Mesothelial cell of epicardium (in vitro differentiated cells): ENCODE measurements around the gene SNX17. TPM values are rescaled to one million over a fixed set of nuclear protein-coding genes. Genes with fewer than 3 reads are reported as not detected.

Source experiments
- DNase-seq, 2 experiments: peaks; one replicate each; pipeline ENCODE4 v3.0.0; 2021; ENCODE audit warnings: low spot score in 2 of 2; ENCODE audit not compliant: unreplicated experiment in 2 of 2
- H3K27ac Mint-ChIP-seq: 2 replicates; pipeline ENCODE4 v1.8.0; 2021; ENCODE audit warnings: mixed read lengths
- H3K27me3 Mint-ChIP-seq: 2 replicates; pipeline ENCODE4 v1.8.0; 2021; ENCODE audit warnings: low read depth, mixed read lengths
- H3K36me3 Mint-ChIP-seq: 2 replicates; pipeline ENCODE4 v1.8.0; 2021; ENCODE audit warnings: mixed read lengths
- H3K4me1 Mint-ChIP-seq: 2 replicates; pipeline ENCODE4 v1.8.0; 2021; ENCODE audit warnings: mixed read lengths
- H3K4me3 Mint-ChIP-seq: 2 replicates; pipeline ENCODE4 v1.8.0; 2021; ENCODE audit warnings: mild to moderate bottlenecking, moderate library complexity, mixed read lengths
- H3K9me3 Mint-ChIP-seq: 2 replicates; pipeline ENCODE4 v1.8.0; 2021; ENCODE audit warnings: mixed read lengths
- total RNA-seq: library from RNA; stranded (reverse); gene quantifications from 3 replicates; pipeline ENCODE4 v1.2.1, GENCODE V29; 2021
- TF ChIP-seq, protein P1 (sequence below): fragments of 200-600 bp; sonication (generic); IDR thresholded peaks from one replicate; pipeline ENCODE4 v1.5.0; 2021; ENCODE audit warnings: antibody characterized with exemption; ENCODE audit not compliant: unreplicated experiment

SNX17 gene
- total RNA-seq, 1 donor from 2014 or later, result 88.2 TPM

DNA sequence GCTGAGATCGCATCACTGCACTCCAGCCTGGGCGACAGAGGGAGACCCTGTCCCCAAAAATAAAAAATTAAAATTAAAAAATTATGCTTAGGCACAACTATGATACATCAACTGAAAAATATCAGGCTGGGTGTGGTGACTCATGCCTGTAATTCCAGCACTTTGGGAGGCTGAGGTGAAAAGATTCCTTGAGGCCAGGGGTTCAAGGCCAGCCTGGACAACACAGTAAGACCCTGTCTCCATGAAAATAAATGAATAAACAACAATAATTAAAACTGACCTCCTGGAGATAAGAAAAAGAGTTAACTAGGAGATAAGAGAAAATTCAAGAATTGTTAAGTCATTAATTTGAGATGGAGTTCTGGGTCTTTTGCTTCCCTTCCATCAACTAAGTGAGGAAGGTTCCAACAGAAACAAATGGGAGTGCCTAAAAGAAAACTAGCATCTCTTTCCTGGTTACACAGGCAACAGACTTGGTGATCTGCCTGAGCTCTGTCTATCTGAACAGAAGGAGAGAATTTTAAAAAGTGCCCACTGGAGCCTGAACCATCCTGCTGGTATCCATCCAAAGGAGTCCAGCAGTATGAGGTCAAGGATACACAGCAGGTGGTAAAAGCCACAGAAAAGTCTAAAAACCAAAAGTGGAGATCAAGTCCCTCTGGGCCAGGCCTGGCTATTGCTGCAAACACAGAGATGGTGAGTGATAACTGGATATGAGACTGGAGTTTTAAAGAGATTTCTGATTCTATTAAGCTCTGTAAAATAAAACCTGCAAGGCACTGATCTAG lies 30.1 kb downstream of the SNX17 start:
- peaks cover 6% of the 10 kb centered on the region for H3K36me3 Mint-ChIP-seq
- H3K9me3 Mint-ChIP-seq, result no peaks in the 10 kb centered on the region
- no peaks in the 10 kb centered on the region for H3K4me1 Mint-ChIP-seq
- H3K27ac Mint-ChIP-seq, result peak overlapping the region; percentile 7
- DNase-seq, result no peak
- no peaks in the 10 kb centered on the region for H3K27me3 Mint-ChIP-seq
- TF ChIP-seq, protein P1, sequence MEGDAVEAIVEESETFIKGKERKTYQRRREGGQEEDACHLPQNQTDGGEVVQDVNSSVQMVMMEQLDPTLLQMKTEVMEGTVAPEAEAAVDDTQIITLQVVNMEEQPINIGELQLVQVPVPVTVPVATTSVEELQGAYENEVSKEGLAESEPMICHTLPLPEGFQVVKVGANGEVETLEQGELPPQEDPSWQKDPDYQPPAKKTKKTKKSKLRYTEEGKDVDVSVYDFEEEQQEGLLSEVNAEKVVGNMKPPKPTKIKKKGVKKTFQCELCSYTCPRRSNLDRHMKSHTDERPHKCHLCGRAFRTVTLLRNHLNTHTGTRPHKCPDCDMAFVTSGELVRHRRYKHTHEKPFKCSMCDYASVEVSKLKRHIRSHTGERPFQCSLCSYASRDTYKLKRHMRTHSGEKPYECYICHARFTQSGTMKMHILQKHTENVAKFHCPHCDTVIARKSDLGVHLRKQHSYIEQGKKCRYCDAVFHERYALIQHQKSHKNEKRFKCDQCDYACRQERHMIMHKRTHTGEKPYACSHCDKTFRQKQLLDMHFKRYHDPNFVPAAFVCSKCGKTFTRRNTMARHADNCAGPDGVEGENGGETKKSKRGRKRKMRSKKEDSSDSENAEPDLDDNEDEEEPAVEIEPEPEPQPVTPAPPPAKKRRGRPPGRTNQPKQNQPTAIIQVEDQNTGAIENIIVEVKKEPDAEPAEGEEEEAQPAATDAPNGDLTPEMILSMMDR, result no peak
- no peak overlapping the region for H3K4me3 Mint-ChIP-seq

DNA sequence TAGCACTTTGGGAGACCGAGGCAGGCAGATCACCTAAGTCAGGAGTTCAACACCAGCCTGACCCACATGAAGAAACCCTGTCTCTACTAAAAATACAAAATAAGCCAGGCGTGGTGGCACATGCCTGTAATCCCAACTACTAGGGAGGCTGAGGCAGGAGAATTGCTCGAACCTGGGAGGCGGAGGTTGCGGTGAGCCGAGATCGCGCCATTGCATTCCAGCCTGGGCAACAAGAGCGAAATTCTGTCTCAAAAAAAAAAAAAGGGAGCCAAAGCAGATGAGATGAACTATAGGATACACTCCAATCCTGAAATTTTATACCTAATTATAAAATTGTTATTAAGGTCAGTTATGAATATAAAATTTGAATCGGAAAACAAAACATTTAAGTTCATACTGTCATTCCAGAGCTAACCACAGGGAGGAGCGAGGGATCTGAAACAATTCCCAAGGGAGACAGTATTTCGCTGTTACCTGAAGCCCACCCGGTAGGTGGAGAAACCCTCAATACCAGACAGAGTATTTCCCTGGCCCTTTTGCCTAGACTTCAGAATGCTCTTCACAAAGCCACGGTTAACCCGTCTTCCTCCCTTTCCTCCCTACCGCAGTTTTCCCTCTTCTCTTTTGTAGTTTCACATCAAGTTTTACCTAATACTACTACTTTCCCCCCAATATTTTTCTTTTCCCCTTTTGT lies 37.5 kb downstream of the SNX17 start:
- peak in 1 of 2 experiments; percentile 43 for DNase-seq
- Mint-ChIP-seq H3K4me1 (peaks cover 19% of the 10 kb centered on the region), H3K27ac (peak overlapping the region; percentile 95), H3K27me3 (no peaks in the 10 kb centered on the region), H3K9me3 (no peaks in the 10 kb centered on the region), H3K36me3 (peaks cover 5% of the 10 kb centered on the region), H3K4me3 (peak overlapping the region; percentile 80)
- TF ChIP-seq, protein P1, result peak; percentile 67

GRCh38 chr2:27408601-27409320 lies 38.3 kb downstream of the SNX17 start:
- Mint-ChIP-seq H3K27ac (peak overlapping the region; percentile 95), H3K9me3 (no peaks in the 10 kb centered on the region), H3K27me3 (no peaks in the 10 kb centered on the region), H3K4me1 (peaks cover 19% of the 10 kb centered on the region), H3K4me3 (peak overlapping the region; percentile 80), H3K36me3 (peaks cover 5% of the 10 kb centered on the region)
- no peak for DNase-seq
- TF ChIP-seq, protein P1, result no peak

DNA sequence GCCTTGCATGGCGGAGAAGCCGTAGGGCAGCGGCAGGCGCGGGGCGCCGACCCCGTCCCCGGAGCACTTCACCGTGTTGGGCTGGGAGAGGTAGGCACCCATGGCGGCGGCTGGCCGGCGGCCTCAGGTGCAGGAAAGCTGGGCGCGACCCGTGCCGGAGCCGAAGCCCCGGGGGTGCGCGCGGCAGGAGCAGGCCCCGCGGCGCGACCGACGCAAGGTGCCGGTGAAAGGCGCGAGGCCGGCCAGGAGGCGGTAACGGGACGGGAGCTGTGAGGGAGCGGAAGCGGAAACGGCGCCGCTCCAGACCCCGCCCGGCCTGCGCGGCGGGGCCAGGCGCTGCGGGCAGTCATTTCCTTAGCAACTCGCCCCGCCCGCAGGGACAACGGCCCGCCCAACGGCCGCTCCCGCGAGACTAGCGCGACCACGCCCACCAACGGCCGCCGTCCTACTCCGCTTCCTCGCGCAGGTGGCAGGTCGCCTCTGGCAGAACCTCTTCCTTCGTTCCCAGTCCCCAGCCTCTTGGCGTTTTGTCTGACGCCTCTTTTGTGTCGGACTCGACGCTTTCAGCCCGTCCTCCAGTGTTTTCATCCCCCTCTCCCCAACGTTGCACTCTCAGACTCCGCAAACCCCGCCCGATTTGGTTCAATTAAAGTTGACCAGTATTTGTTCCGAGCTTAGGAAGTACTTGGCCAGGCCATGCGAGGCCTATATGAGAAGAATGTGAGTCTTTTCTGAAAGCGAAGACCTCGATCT lies 39.1 kb downstream of the SNX17 start, which contains the start of gene PPM1G:
Gene PPM1G (minus strand): TSS at position 271 of the 753 bp plus-strand sequence. CDS start 169 bp downstream, at position 102.
- peak; percentile 95 to 98 for DNase-seq
- H3K27me3 Mint-ChIP-seq, result no peaks in the 10 kb centered on the region
- TF ChIP-seq, protein P1, result no peak
- H3K4me3 Mint-ChIP-seq, result peak within 1 kb of the TSS; percentile 80
- H3K36me3 Mint-ChIP-seq, result peaks cover 5% of the 10 kb centered on the region
- peak within 1 kb of the TSS; percentile 95 for H3K27ac Mint-ChIP-seq
- H3K9me3 Mint-ChIP-seq, result no peaks in the 10 kb centered on the region
- peaks cover 19% of the 10 kb centered on the region for H3K4me1 Mint-ChIP-seq

GRCh38 chr2:27412419-27413152 lies 42.2 kb downstream of the SNX17 start:
- no peak for DNase-seq
- no peak overlapping the region for H3K27ac Mint-ChIP-seq
- H3K27me3 Mint-ChIP-seq, result no peaks in the 10 kb centered on the region
- TF ChIP-seq, protein P1, result no peak
- no peaks in the 10 kb centered on the region for H3K9me3 Mint-ChIP-seq
- no peaks in the 10 kb centered on the region for H3K36me3 Mint-ChIP-seq
- H3K4me3 Mint-ChIP-seq, result no peak overlapping the region
- H3K4me1 Mint-ChIP-seq, result peaks cover 15% of the 10 kb centered on the region
